Activated T-helper 1 cell treated with anti-CD3 and anti-CD28 coated beads, Interleukin-12 subunit alpha, Interleukin-12 subunit beta, Interleukin-2, Interleukin-4 antibody, amounts not matched to agents 30 ng/mL and 10 ng/mL and 1 ng/mL, durations not matched to agents 14 hours and 24 hours and 36 hours (primary cell): Measurements from ENCODE around the gene LCN15. TPM values are rescaled to one million over a fixed set of nuclear protein-coding genes. Genes with fewer than 3 reads are reported as not detected.
"Not testable (repeated sequence)": the region's sequence is repeated elsewhere in the genome, so short reads cannot be mapped to it uniquely, and the experiment has no call there.

Experiments
- DNase-seq: peaks from one replicate; pipeline ENCODE4 v3.0.0; 2021; ENCODE audit warnings: low spot score
- H3K27ac Mint-ChIP-seq: one replicate; pipeline ENCODE4 v1.8.0; 2021; ENCODE audit warnings: mild to moderate bottlenecking, mixed read lengths
- H3K27me3 Mint-ChIP-seq: one replicate; pipeline ENCODE4 v1.8.0; 2022; ENCODE audit warnings: mild to moderate bottlenecking, moderate library complexity, mixed read lengths; ENCODE audit not compliant: insufficient read depth
- H3K36me3 Mint-ChIP-seq: one replicate; pipeline ENCODE4 v1.8.0; 2021; ENCODE audit warnings: low read depth, mixed read lengths
- H3K4me1 Mint-ChIP-seq: one replicate; pipeline ENCODE4 v1.8.0; 2021; ENCODE audit warnings: low read depth, mixed read lengths
- H3K4me3 Mint-ChIP-seq: one replicate; pipeline ENCODE4 v1.8.0; 2021; ENCODE audit warnings: mild to moderate bottlenecking, moderate library complexity, mixed read lengths
- H3K9me3 Mint-ChIP-seq: one replicate; pipeline ENCODE4 v1.8.0; 2021; ENCODE audit warnings: mixed read lengths
- intact Hi-C: fragments of 100-400 bp; cut with micrococcal nuclease; formaldehyde crosslinking; loops from one replicate; pipeline ENCODE4 v1.15.1; 2024
- total RNA-seq: library from RNA; stranded (reverse); gene quantifications from 2 replicates; pipeline ENCODE4 v1.2.3, GENCODE V29; 2022

LCN15 gene
- total RNA-seq, 1 donor from 2014 or later = not detected

DNA sequence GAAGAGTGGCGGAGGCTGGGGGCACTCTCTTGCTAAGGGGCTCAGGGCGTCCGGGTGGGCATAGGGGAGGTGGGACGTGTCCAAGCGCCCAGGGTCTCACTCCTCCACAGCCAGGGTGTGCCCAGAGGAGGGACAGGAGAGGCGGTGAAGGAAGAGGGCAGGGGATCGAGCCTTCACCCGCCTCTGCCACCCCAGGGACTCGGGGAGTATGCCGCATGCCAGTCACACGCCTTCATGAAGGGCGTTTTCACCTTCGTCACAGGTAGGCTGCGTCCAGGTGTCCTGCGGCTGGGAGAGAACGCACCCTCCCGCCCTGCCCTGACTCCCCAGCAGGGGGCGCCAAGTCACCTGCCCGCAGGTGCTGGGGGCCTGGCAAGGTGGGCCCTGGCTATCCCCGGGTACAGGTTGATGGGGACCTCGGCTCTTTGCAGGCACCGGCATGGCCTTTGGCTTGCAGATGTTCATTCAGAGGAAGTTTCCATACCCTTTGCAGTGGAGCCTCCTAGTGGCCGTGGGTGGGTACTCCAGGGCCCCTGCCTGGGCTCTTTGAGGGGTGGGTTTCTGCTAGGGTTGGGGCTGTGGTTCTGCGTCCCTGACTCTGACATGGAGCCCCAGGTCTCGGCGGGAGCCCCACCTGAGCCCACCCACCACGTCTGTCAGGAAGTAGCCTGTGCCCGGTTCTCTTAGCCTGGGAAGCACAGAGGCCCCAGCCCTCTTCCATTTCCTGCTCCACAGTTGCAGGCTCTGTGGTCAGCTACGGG is 27.4 kb upstream of the LCN15 start:
- no peaks in the 10 kb centered on the region for H3K9me3 Mint-ChIP-seq
- no peaks in the 10 kb centered on the region for H3K36me3 Mint-ChIP-seq
- peaks cover 32% of the 10 kb centered on the region for H3K4me1 Mint-ChIP-seq
- peaks cover 4% of the 10 kb centered on the region for H3K27me3 Mint-ChIP-seq
- H3K4me3 Mint-ChIP-seq = peak overlapping the region; percentile 84
- intact Hi-C loops = loop anchor here (1.0 to 5.0 kb wide), 17 partner anchors 9 to 814 kb away; partner anchors contain the start of genes AJM1, ANAPC2, ARRDC1 and MRPL41
- peak; percentile 53 for DNase-seq
- H3K27ac Mint-ChIP-seq = peak overlapping the region; percentile 81

DNA sequence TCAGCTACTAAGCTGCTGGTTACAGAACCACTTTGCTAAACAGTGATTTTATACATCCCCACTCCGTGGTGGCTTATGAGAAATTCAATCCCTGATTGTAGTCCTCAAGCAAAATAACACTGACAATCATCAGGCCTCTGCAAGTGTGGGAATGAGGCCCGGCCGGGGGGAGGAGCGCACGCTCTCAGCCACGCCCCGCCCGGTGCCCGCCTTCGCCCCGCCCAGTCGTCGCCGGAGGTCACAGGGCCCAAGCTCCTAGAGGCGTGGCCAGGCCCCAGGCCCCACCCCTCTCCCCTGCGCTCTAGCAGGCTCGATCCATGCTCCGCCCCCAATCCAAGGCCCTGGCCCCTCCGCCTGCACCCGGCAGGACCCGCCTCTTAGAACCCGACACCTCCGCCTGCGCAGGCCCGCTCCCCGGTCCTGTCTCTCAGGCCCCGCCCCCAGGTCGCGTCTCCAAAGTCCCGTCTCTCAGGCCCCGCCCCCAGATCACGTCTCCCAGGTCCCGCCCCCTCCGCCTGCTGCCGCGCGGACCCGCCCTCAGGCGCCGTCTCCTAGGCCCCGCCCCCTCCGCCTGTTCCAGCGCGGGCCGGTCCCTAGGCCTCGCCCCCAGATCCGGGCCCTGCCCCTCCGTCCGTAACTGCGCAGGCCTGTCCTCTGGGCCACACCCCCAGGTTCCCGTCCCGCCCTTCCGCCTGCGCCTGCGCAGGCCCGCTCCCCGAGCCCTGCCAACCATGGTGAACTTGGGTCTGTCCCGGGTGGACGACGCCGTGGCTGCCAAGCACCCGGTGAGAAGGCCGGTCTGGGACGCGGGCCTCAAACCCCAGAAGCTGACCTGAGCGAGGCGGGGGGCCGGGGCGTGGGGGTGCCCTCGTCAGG is 26.6 kb upstream of the LCN15 start, which contains the start of gene TMEM141:
TMEM141 (plus strand) TSS at position 705 of the 876 bp plus-strand sequence; CDS start at position 732, 27 bp downstream.
- peak within 1 kb of the TSS; percentile 81 for H3K27ac Mint-ChIP-seq
- peaks cover 6% of the 10 kb centered on the region for H3K27me3 Mint-ChIP-seq
- H3K4me3 Mint-ChIP-seq = peak within 1 kb of the TSS; percentile 84
- DNase-seq = peak; percentile 100
- H3K36me3 Mint-ChIP-seq = no peaks in the 10 kb centered on the region
- intact Hi-C loops = loop anchor here (1.0 to 5.0 kb wide), 18 partner anchors 9 to 814 kb away; partner anchors contain the start of genes AJM1, ANAPC2, ARRDC1 and MRPL41
- peaks cover 32% of the 10 kb centered on the region for H3K4me1 Mint-ChIP-seq
- H3K9me3 Mint-ChIP-seq = no peaks in the 10 kb centered on the region

DNA sequence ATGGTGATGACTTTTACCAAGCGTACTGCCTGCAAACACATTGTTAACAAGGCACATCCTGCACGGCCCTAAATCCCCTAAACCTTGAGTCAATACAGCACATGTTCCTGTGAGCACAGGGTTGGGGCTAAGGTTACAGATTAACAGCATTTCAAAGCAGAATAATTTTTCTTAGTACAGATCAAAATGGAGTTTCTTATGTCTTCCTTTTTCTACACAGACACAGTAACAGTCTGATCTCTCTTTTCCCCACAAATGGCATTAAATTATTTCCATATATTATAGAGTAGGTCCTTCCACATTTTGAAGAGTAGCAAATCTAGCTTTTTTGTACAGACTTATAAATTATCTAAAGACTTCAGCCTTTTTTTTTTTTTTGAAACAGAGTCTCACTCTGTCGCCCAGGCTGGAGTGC is 25.2 kb upstream of the LCN15 start:
- peaks cover 32% of the 10 kb centered on the region for H3K4me1 Mint-ChIP-seq
- H3K36me3 Mint-ChIP-seq = no peaks in the 10 kb centered on the region
- no peak overlapping the region for H3K27ac Mint-ChIP-seq
- H3K9me3 Mint-ChIP-seq = no peaks in the 10 kb centered on the region
- intact Hi-C loops = no loop called here
- H3K4me3 Mint-ChIP-seq = no peak overlapping the region
- DNase-seq = no peak
- peaks cover 7% of the 10 kb centered on the region for H3K27me3 Mint-ChIP-seq

DNA sequence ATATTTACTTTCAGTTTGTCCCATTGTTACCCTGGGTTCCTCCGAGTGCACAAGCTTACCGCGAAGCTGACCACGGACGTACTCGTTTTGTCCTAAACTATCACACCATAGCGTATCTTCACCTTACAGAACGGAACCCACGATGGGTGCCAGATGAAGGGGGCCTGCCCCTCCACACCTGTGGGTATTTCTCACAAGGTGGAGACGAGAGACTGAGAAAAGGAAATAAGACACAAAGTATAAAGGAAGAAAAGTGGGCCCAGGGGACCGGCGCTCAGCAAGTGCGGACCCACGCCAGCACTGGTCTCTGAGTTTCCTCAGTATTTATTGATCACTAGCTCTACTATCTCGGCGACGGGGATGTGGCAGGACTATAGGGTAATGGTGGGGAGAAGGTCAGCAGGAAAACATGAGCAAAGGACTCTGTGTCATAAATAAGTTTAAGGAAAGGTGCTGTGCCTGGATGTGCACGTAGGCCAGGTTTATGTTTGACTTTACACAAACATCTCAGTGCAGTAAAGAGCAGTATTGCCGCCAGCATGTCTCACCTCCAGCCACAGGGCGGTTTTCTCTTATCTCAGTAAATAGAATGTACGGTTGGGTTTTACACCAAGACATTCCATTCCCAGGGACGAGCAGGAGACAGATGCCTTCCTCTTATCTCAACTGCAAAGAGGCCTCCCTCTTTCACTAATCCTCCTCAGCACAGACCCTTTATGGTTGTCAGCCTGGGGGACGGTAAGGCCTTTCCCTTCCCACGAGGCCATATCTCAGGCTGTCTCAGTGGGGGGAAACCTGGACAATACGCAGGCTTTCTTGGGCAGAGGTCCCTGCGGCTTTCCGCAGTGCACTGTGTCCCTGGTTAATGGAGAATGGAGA is 24.6 kb upstream of the LCN15 start:
- peaks cover 32% of the 10 kb centered on the region for H3K4me1 Mint-ChIP-seq
- H3K36me3 Mint-ChIP-seq, intact Hi-C loops, H3K9me3 Mint-ChIP-seq, H3K27me3 Mint-ChIP-seq, DNase-seq, H3K27ac Mint-ChIP-seq, H3K4me3 Mint-ChIP-seq: not testable (repeated sequence)

DNA sequence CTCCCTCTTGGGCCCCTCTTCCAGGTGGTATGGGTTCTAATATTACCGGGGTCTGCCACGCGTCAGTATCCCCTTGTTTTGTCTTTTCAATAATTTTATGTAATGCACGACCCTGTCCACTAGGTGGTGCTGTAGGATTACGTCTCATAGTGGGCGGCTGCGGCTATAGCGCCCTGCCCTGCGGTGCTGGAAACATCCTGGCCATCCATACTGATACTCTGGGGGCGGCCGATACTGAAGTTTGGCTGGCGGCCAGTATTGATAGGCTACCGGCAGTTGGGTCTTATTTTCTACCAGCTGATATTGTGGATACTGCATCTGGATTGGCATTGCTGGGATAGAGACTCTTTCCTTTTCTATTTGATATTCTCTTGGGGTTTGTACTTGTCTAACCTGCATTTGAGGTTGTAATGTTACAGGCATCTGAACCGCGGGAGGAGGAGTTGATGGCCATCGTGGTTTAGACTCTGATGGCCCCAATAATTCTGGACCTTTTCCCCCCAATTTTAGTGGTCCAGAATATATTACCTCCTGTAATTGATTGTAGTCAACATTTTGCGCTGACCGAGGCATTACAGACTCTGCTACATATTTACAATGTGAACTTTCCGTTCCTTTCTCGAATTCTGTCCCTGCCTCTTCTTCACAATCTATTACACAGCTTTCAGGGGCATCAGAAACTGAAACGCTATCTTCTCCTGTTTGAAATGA is 23.5 kb upstream of the LCN15 start:
- peaks cover 25% of the 10 kb centered on the region for H3K4me1 Mint-ChIP-seq
- peaks cover 7% of the 10 kb centered on the region for H3K27me3 Mint-ChIP-seq
- no peak overlapping the region for H3K4me3 Mint-ChIP-seq
- no peaks in the 10 kb centered on the region for H3K36me3 Mint-ChIP-seq
- no peaks in the 10 kb centered on the region for H3K9me3 Mint-ChIP-seq
- intact Hi-C loops = loop anchor here (1.0 kb wide), 2 partner anchors 22 to 247 kb away; no protein-coding TSS in a partner anchor
- peak; percentile 69 for DNase-seq
- H3K27ac Mint-ChIP-seq = no peak overlapping the region

DNA sequence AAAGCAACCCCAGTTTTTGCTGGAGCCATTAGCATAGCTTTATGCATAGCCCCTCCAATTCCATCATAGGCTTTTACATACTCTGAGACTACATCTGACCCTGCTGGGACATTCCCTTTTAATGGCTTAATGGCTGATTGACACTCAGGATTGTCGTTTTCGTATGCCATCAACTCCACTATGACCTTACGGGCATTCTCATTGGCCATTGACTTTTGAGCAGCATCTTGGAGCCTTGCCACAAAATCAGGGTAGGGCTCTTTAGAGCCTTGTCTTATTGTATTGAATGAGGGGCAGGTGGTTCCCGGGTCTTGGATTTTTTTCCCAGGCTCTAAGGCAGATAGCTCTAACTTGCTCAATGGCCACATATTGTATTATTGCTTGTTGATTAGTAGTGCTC is 22.7 kb upstream of the LCN15 start:
- not testable (repeated sequence) for H3K9me3 Mint-ChIP-seq, H3K27ac Mint-ChIP-seq, H3K4me3 Mint-ChIP-seq, DNase-seq, H3K27me3 Mint-ChIP-seq, H3K36me3 Mint-ChIP-seq
- H3K4me1 Mint-ChIP-seq = peaks cover 22% of the 10 kb centered on the region
- intact Hi-C loops = loop anchor here (1.0 kb wide), 2 partner anchors 21 to 248 kb away; no protein-coding TSS in a partner anchor

DNA sequence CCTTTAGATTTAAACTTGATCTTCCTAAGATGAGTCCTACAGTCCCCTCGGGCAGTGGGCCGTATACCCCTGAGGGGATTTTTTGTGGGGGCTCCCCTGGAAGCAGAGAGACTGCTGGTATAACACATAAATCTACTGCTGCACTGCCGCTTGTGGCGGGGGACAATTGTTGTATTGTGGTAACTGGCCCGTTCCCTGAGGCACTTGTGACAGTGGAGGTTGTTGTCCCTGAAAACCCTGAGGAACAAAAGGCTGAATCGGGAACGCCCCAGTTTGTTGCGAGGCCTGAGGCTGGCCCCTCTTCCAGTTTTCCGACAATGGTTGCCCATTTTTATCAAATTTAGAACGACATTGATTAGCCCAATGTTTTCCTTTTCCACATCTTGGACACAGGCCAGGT is 22.1 kb upstream of the LCN15 start:
- Mint-ChIP-seq H3K4me3 (no peak overlapping the region), H3K27me3 (peaks cover 13% of the 10 kb centered on the region), H3K27ac (no peak overlapping the region), H3K36me3 (no peaks in the 10 kb centered on the region), H3K4me1 (peaks cover 20% of the 10 kb centered on the region), H3K9me3 (no peaks in the 10 kb centered on the region)
- intact Hi-C loops = no loop called here
- no peak for DNase-seq

DNA sequence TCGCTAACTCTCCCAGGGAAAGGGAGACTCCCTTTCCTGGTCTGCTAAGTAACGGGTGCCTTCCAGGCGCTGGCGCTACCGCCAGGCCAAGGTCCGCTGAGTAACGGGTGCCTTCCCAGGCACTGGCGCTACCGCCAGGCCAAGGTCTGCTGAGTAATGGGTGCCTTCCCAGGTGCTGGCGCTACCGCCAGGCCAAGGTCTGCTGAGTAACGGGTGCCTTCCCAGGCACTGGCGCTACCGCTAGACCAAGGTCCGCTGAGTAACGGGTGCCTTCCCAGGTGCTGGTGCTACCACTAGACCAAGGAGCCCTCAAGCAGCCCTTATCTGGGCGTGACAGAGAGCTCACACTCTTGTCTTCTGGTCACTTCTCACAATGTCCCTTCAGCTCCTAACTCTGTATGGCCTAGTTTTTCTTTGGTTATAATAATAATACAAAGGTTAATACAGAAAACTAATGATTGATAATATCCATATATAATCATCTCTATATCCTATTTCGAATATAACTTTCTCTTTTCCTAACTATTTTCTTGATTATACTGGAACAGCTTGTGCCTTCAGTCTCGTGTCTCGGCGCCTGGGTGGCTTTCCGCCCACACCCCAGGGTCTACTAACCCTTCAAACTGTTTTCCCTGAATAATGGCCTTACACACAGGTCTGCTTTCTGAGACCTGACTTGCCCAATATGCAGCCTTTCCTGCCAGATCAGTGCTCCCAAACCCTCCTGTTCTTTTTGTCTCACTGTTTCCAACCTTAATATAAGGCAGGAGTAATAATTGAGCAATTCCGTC is 21.4 kb upstream of the LCN15 start:
- H3K9me3 Mint-ChIP-seq, intact Hi-C loops, H3K27ac Mint-ChIP-seq, H3K36me3 Mint-ChIP-seq, DNase-seq, H3K4me3 Mint-ChIP-seq: not testable (repeated sequence)
- H3K4me1 Mint-ChIP-seq = peaks cover 20% of the 10 kb centered on the region
- peaks cover 17% of the 10 kb centered on the region for H3K27me3 Mint-ChIP-seq

DNA sequence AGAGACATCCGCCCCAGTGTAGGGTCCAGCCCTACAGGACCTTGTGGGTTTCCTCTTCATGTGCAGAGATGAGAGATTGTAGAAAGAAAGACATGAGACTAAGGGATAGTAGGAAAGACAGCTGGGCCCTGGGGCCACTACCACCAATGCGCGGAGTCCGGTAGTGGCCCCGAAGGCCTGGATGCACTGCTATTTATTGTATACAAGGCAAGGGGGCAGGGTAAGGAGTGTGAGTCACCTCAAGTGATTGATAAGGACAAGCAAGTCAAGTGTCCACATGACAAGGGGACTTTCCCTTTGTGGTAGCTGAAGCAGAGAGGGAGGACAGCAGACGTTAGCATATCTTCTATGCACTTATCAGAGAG is 20.7 kb upstream of the LCN15 start:
- intact Hi-C loops = no loop called here
- no peak for DNase-seq
- Mint-ChIP-seq H3K4me1 (peaks cover 17% of the 10 kb centered on the region), H3K36me3 (no peaks in the 10 kb centered on the region), H3K27ac (no peak overlapping the region), H3K4me3 (no peak overlapping the region), H3K9me3 (no peaks in the 10 kb centered on the region), H3K27me3 (peaks cover 21% of the 10 kb centered on the region)

DNA sequence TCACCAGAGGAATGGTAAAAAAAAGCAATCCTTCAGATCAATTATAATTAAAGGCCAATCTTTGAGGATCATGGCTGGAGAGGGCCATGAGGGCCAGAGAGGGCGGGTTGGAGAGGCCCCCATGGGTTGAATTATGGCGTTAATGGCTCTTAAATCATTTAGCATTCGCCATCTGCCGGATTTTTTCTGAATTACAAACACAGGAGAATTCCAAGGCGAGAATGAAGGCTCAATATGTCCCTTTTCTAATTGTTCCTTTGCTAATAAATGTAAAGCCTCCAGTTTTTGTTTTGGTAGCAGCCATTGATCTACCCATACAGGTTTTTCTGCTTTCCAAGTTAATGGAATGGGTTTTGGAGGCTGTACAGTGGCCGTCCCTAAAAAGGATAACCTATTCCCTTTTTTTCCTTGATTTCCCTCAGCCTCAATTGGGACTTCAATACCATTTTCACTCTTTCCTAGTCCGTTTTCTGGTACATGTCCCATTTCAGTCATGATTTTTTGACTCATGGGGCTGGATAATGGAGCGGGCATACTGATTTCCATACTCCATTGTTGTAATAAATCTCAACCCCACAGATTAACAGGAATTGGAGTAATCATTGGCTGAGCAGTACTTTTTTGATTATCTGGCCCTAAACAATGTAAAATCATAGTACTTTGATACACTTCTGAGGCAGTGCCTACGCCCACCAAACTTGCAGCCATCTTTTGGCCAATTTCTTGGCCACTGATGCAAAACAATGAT is 20.1 kb upstream of the LCN15 start:
- H3K27me3 Mint-ChIP-seq = peaks cover 21% of the 10 kb centered on the region
- no peak overlapping the region for H3K4me3 Mint-ChIP-seq
- no peak for DNase-seq
- intact Hi-C loops = no loop called here
- peaks cover 17% of the 10 kb centered on the region for H3K4me1 Mint-ChIP-seq
- H3K36me3 Mint-ChIP-seq = no peaks in the 10 kb centered on the region
- H3K27ac Mint-ChIP-seq = no peak overlapping the region
- H3K9me3 Mint-ChIP-seq = no peaks in the 10 kb centered on the region

DNA sequence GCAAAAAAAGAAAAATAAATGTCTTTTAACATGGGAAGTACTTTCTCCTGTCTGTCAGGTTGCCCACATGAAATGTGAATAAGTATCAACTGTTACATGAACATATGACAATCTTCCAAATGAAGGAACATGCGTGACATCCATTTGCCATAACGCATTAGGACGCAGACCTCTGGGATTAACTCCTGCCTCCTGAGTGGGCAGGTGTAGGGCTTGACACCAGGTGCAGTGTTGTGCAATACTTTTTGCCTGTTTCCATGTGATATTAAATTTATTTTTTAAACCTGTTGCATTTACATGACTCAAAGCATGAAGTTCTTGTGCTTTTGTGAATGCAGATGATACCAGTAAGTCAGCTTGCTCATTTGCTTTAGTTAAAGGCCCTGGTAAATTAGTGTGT is 18.1 kb upstream of the LCN15 start:
- Mint-ChIP-seq H3K9me3 (no peaks in the 10 kb centered on the region), H3K4me3 (no peak overlapping the region), H3K4me1 (peaks cover 2% of the 10 kb centered on the region), H3K36me3 (no peaks in the 10 kb centered on the region), H3K27ac (no peak overlapping the region), H3K27me3 (peaks cover 34% of the 10 kb centered on the region)
- intact Hi-C loops = no loop called here
- no peak for DNase-seq
